GM19397 (cell line): ENCODE data around the gene DZIP1.

ENCODE experiments used
- ATAC-seq: cut with Tn5 transposase; IDR thresholded peaks from one replicate; pipeline ENCODE4 v1.9.1; 2021; ENCODE audit warnings: mild to moderate bottlenecking, moderate library complexity; ENCODE audit not compliant: unreplicated experiment

DZIP1 gene

GRCh38 chr13:95643571-95643935, 953 bp downstream of the DZIP1 start:
- no peak for ATAC-seq

- no peak for ATAC-seq
These were observed 1.5 kb downstream of the DZIP1 start for GRCh38 chr13:95642999-95643398.

DNA sequence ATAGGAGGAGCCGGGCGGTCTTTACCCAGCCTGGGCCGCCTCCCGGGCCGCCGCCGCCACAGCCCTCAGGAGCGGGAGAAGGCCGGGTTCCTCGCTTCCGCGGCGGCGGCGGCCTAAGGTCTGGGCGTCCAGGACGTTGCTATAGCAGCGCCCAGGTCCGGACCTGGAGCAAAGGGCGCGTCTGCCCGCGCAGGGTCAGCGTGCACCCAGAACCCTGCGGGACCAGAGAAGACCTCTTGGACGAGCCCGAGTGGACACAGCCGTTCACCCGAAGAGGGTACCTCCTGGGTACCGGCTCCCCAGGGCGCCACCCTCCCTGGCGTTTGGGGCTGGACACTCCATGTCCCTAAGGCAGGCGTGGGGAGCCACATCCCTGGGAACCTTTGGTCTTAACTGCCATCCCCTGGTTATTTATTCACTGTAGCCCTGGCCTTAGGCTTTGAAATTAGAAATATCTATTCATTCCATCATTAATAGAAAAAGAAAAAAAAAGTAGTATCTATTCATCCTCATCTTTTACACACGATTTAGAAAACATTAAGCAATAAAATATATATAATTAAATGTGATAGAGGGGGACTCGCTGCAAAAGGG, 2.4 kb downstream of the DZIP1 start:
- no peak for ATAC-seq

GRCh38 chr13:95641291-95642027, 3.0 kb downstream of the DZIP1 start:
- no peak for ATAC-seq

DNA sequence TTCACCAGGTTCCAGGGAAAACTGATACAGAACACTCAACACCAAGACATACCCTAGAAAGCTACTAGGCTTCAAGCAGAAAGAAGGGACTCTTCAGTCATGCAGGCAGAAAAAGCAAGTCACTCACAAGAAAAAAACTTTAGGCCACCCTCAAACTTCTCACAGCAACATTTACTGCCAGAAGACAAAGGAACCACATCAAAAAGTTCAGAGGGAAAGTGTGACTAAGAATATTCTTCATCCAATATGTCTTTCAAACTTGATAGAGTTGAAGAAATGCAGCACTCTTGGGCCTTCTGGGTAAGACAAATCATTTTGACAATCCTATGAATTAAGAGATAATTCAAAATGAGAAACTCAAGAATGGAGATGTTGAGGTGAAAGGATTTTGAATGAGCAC, 7.7 kb downstream of the DZIP1 start:
- ATAC-seq: no peak

- ATAC-seq: no peak
These were observed 13.9 kb downstream of the DZIP1 start for GRCh38 chr13:95630593-95630992.

DNA sequence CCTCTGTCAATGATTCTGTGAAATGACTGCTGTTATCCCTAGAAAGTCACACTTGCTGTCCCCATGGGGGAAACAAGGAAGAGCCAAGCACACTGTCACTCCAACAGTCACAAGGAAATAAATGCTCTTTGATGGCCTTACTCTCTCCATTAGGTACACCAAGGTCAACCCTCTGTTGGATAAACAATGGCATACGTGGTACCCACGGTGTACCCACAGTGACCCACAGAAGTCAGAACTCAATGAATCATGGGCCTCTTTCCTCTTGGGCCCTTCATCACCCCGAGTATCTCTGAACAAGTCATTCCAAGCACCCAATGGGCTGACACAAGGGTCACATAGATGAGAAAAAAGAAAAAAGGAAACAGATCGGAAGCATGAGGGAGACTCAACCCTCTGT, 15.4 kb downstream of the DZIP1 start:
- ATAC-seq: no peak

DNA sequence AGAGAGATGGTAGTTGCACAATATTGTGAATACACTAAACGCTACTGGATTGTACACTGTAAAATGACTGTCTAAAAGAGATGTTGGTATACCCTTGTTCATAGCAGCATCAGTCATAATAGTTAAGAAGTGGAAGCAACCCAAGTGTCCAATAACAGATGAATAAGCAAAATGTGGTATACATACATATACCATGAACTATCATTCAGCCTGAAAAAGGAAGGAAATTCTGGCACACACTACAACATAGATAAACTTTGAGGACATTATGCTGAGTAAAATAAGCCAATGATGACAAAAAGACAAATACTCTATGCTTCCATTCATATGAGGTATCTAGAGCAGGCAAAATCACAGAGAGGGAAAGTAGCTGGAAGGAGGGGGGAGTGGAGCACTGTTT, 16.0 kb downstream of the DZIP1 start:
- ATAC-seq: no peak

- no peak for ATAC-seq
These were observed 16.9 kb downstream of the DZIP1 start for GRCh38 chr13:95627590-95627989.

DNA sequence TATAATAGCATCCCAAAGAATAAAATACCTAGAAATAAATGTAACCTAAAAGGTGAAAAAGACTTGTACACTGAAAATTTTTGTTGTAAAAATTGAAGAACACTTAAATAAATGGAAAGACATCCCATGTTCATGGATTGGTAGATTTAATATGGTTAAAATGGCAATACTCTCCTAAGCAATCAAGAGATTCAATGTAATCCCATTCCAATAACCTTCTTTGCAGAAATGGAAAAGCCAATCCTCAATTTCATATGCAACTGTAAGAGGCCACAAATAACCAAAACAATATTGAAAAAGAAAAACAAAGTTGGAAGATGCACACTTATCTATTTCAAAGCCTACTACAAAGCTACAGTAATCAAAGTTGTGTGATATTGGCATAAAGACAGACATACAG, 17.7 kb downstream of the DZIP1 start:
- ATAC-seq: no peak

DNA sequence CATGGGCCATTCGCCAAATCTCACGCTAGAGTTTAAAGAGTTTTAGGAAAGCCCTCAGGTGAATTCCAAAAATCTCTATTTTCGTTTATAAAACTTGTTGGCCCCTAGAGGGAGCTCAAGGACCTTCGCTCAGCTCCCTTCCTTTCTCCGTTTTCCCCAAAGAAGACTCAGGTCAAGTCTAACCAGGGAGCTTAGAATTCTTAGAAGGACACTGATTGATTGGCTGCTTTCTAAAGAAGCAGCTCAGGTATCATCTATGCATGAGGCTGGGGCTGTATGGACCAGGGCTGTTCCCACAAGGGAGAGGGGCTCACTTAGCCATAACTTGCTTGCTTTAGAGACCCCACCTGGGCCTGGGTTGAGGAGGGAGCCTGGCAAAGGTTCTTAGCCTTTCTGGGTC, 20.5 kb downstream of the DZIP1 start:
- no peak for ATAC-seq

DNA sequence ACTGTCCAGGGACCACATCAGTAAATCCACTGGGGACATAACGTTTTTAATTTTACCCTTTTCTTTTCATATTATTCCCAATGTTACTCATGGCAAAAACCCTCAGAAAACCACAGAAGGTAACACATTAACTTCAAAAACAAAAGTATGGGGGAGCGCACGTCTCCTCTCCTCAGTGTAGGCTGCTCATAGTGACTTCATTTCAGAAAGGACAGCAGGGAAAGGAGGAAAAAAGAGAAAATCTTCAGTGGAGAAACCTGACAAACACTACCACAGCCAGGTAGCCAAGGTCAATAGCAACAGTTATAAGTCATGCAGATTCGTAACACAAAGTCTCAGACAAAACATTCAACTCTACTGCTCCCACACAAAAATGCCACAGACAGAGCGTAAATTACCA, 21.4 kb downstream of the DZIP1 start:
- ATAC-seq: no peak

GRCh38 chr13:95620825-95621498, 23.5 kb downstream of the DZIP1 start:
- ATAC-seq: no peak

DNA sequence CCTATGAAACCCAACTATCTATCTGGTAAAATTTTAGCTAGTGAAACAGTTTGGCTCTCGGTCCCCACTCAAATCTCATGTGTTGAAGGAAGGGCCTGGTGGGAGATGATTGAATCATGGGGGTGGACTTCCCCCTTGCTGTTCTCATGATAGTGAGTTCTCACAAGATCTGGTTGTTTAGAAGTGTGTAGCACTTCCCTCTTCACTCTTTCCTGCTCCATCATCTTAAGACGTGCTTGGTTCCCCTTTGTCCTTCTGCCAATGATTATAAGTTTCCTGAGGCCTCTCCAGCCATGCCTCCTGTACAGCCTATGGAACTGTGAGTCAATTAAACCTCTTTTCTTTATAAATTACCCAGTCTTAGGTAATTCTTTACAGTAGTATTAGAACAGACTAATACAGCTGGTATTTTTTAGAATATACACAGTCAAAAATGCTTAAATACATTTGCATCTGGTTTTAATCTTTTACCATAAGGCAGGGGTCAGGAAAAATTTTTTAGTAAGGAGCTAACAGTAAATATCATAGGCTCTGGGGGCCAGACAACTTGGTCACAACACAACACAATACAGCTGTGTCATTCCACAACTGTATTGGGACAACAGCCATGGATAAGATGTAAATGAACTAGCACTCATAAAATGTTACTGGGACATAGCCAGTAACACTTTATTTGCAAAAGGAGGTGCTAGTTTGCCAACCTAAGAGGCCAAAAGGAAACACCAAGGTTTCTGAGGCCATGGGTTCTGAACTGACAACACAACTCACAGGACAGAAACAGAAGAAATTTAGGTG, 24.3 kb downstream of the DZIP1 start:
- no peak for ATAC-seq

- ATAC-seq: no peak
These were observed 29.0 kb downstream of the DZIP1 start for GRCh38 chr13:95615539-95615938.

DNA sequence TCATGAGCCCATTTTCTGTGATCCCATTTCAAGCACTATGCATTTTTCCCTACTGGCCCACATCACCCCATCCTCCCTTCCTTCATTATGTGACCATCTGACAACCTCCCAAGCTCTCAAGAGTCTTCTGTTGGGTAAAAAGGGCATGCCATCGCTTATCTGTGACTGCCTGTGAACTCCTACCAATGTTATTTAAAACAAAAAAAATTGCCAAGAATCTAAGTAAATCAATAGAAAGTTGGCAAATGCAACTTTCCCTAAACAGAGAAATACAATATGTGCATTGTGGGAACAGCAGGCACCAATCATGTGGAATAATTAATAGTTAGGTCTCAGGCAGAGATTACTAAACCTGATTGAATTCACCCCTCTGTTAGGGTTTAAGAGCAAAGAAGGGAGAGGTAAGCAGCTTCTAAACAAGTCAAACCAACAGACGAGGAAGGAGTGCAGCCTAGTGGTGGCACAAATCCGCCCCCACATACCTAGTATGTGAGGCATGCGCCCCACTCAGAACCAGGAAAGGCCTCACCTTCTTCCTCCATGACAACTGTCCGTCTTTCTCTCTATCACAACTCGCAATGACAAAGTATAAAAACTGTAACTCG, 29.8 kb downstream of the DZIP1 start:
- ATAC-seq: no peak

DNA sequence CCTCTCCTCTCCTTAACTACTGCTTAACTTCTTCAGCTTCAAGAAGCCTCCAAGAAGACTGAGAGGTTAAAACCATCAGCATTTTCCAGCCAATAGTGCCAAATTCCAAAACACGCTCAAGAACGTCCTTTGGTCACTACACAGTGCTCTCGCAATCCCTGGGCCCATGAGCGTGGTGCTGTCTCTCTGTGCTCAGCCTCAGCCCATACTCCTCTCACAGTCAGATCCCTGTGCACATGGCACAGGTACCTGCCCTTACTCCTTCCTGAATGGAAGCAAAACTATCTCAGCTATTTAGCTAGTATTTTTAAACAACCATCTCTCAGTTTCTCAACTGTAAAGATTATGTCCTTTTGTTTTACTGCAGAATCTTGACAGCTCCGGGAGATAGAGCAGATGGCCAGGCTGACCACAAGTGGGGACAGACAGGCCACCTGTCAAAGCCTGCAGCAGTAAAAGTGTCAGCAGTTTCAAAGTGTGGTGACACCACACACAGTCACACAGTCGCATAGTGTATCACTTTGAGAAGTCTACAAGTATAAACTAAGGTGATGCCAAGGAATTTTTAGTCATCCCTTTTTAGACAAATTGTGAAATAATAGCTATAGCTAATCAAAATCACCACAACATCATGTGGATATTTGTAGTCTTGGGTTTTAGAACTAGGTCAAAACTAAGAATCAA, 35.7 kb downstream of the DZIP1 start:
- no peak for ATAC-seq

GRCh38 chr13:95607366-95607765, 37.1 kb downstream of the DZIP1 start:
- no peak for ATAC-seq

- ATAC-seq: no peak
These were observed 38.9 kb downstream of the DZIP1 start for GRCh38 chr13:95605448-95606125.

DNA sequence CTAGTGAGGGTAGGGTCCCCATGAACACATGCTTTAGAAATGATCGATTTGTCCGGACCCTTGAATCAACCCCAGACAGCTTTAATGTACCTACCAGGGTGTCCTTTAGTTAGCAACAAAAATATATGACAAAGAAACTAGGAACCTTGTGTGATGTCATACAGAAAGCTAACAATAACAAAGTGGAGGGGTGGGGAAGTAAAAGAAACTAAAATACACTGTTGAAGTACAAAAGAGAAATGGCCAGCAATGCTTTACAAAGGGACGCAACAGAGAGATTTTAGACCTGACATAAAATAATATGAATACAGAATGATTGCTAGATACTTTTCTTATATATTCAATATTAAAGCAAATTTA, 40.0 kb downstream of the DZIP1 start:
- no peak for ATAC-seq
